H9 (cell line): ENCODE results near the gene DOCK7. TPM values are rescaled to one million over a fixed set of nuclear protein-coding genes. Genes with fewer than 3 reads are reported as not detected.

ENCODE experiments used
- DNase-seq: peaks from one replicate; pipeline ENCODE4 v3.0.0-alpha.2; 2017
- H2AFZ ChIP-seq: one replicate; pipeline ENCODE4 v1.6.1; 2013; ENCODE audit warnings: mild to moderate bottlenecking, low read length, control low read depth, moderate library complexity
- H2AK5ac ChIP-seq: 2 replicates; pipeline ENCODE4 v1.6.1; 2013; ENCODE audit warnings: low read length, control low read depth, mixed read lengths; ENCODE audit not compliant: insufficient read length
- H2BK120ac ChIP-seq: one replicate; pipeline ENCODE4 v1.6.1; 2013; ENCODE audit warnings: low read depth, mild to moderate bottlenecking, low read length, control low read depth, inconsistent platforms; ENCODE audit not compliant: poor library complexity, severe bottlenecking
- H2BK12ac ChIP-seq: 2 replicates; pipeline ENCODE4 v1.6.1; 2013; ENCODE audit warnings: low read length, control low read depth, mixed read lengths, low read depth; ENCODE audit not compliant: insufficient read length
- H2BK15ac ChIP-seq: 2 replicates; pipeline ENCODE4 v1.6.1; 2013; ENCODE audit warnings: low read depth, low read length, control low read depth
- H2BK20ac ChIP-seq: one replicate; pipeline ENCODE4 v1.6.1; 2013; ENCODE audit warnings: low read depth, mild to moderate bottlenecking, low read length, control low read depth, inconsistent platforms; ENCODE audit not compliant: poor library complexity, severe bottlenecking
- H2BK5ac ChIP-seq: 2 replicates; pipeline ENCODE4 v1.6.1; 2013; ENCODE audit warnings: low read length, control low read depth, mixed read lengths; ENCODE audit not compliant: insufficient read length
- H3K14ac ChIP-seq: 2 replicates; pipeline ENCODE4 v1.6.1; 2013; ENCODE audit warnings: low read length, control low read depth; ENCODE audit not compliant: insufficient read depth
- H3K18ac ChIP-seq: 2 replicates; pipeline ENCODE4 v1.6.1; 2013; ENCODE audit warnings: low read depth, mild to moderate bottlenecking, mixed read lengths, low read length, control low read depth; ENCODE audit not compliant: insufficient read length
- H3K23ac ChIP-seq: 2 replicates; pipeline ENCODE4 v1.6.1; 2013; ENCODE audit warnings: low read length, control low read depth, mixed read lengths, low read depth; ENCODE audit not compliant: insufficient read length
- H3K23me2 ChIP-seq: 2 replicates; pipeline ENCODE4 v1.6.1; 2013; ENCODE audit warnings: low read depth, mild to moderate bottlenecking, mixed read lengths, low read length, control low read depth; ENCODE audit not compliant: insufficient read length, poor library complexity, severe bottlenecking
- H3K27ac ChIP-seq: 2 replicates; pipeline ENCODE4 v1.5.1; 2013; ENCODE audit warnings: low read length, control low read depth, mixed read lengths, low read depth; ENCODE audit not compliant: insufficient read length
- H3K27me3 ChIP-seq: 2 replicates; pipeline ENCODE4 v1.6.1; 2013; ENCODE audit warnings: low read length, control low read depth, inconsistent platforms; ENCODE audit not compliant: insufficient read depth
- H3K4ac ChIP-seq: 2 replicates; pipeline ENCODE4 v1.6.1; 2013; ENCODE audit warnings: low read depth, mild to moderate bottlenecking, control low read depth, inconsistent platforms, low read length, moderate library complexity
- H3K4me1 ChIP-seq: 2 replicates; pipeline ENCODE4 v1.6.1; 2013; ENCODE audit warnings: low read length, control low read depth, inconsistent platforms; ENCODE audit not compliant: insufficient read depth
- H3K4me2 ChIP-seq: 2 replicates; pipeline ENCODE4 v1.6.1; 2013; ENCODE audit warnings: low read length, control low read depth, mixed read lengths; ENCODE audit not compliant: insufficient read length, insufficient read depth
- H3K56ac ChIP-seq: 2 replicates; pipeline ENCODE4 v1.6.1; 2013; ENCODE audit warnings: low read depth, mild to moderate bottlenecking, mixed read lengths, low read length, control low read depth; ENCODE audit not compliant: insufficient read length
- H3K79me1 ChIP-seq: 2 replicates; pipeline ENCODE4 v1.6.1; 2013; ENCODE audit warnings: low read depth, mild to moderate bottlenecking, moderate library complexity, low read length, control low read depth, inconsistent platforms; ENCODE audit not compliant: insufficient read depth, poor library complexity, severe bottlenecking
- H3K79me2 ChIP-seq: 2 replicates; pipeline ENCODE4 v1.6.1; 2013; ENCODE audit warnings: low read length, control low read depth, inconsistent platforms; ENCODE audit not compliant: insufficient read depth
- H3K9ac ChIP-seq: 2 replicates; pipeline ENCODE4 v1.6.1; 2013; ENCODE audit warnings: low read length, control low read depth, mixed read lengths; ENCODE audit not compliant: insufficient read length; ENCODE audit errors: extremely low read depth
- H3K9me3 ChIP-seq: one replicate; pipeline ENCODE4 v1.6.1; 2013; ENCODE audit warnings: low read depth, low read length, inconsistent platforms; ENCODE audit not compliant: control insufficient read depth
- H3T11ph ChIP-seq: one replicate; pipeline ENCODE4 v1.6.1; 2013; ENCODE audit warnings: mild to moderate bottlenecking, low read length, control low read depth, inconsistent platforms
- H4K20me1 ChIP-seq: one replicate; pipeline ENCODE4 v1.6.1; 2013; ENCODE audit not compliant: control insufficient read depth, insufficient read length, insufficient read depth
- H4K5ac ChIP-seq: 2 replicates; pipeline ENCODE4 v1.6.1; 2013; ENCODE audit warnings: low read depth, mild to moderate bottlenecking, mixed read lengths, low read length, control low read depth; ENCODE audit not compliant: insufficient read length
- H4K8ac ChIP-seq: replicated peaks from 2 replicates; pipeline ENCODE4 v1.6.1; 2013; ENCODE audit warnings: low read length, control low read depth, mixed read lengths, low read depth; ENCODE audit not compliant: insufficient read length
- H4K91ac ChIP-seq: 2 replicates; pipeline ENCODE4 v1.6.1; 2013; ENCODE audit warnings: low read depth, mild to moderate bottlenecking, moderate library complexity, mixed read lengths, low read length, control low read depth; ENCODE audit not compliant: insufficient read length
- H3K27ac Mint-ChIP-seq, 3 experiments: 2 replicates in 2 of 3; 3 replicates in 1 of 3; pipeline ENCODE4 v1.8.0; 2020 to 2021; ENCODE audit warnings: mixed read lengths in 3 of 3, mild to moderate bottlenecking in 1 of 3, moderate library complexity in 1 of 3
- H3K27me3 Mint-ChIP-seq: 2 replicates; pipeline ENCODE4 v1.8.0; 2021; ENCODE audit warnings: low read depth, mild to moderate bottlenecking, moderate library complexity, mixed read lengths
- H3K36me3 Mint-ChIP-seq, 3 experiments: 2 replicates in 2 of 3; 3 replicates in 1 of 3; pipeline ENCODE4 v1.8.0; 2020 to 2021; ENCODE audit warnings: low read depth in 3 of 3, mixed read lengths in 3 of 3; ENCODE audit not compliant: insufficient read depth in 1 of 3
- H3K4me1 Mint-ChIP-seq, 2 experiments: 2 replicates each; pipeline ENCODE4 v1.8.0; 2020; ENCODE audit warnings: mixed read lengths in 2 of 2
- H3K4me3 Mint-ChIP-seq, 2 experiments: 2 replicates in 1 of 2; 3 replicates in 1 of 2; pipeline ENCODE4 v1.8.0; 2020 to 2021; ENCODE audit warnings: mild to moderate bottlenecking in 2 of 2, mixed read lengths in 2 of 2, moderate library complexity in 1 of 2
- H3K9me3 Mint-ChIP-seq, 2 experiments: 2 replicates in 1 of 2; 3 replicates in 1 of 2; pipeline ENCODE4 v1.8.0; 2020; ENCODE audit warnings: mild to moderate bottlenecking in 2 of 2, mixed read lengths in 2 of 2, moderate library complexity in 1 of 2
- WGBS: extraction: QIAGEN DNeasy Blood & Tissue Kit; methylation state at CpG from one replicate; pipeline ENCODE4 v1.1.7; 2013; ENCODE audit warnings: missing lambda C conversion rate, low lambda C conversion rate, mixed read lengths; ENCODE audit not compliant: insufficient read length; ENCODE audit errors: extremely low coverage; 5-methylcytosine and 5-hydroxymethylcytosine counted together
- long read RNA-seq: library from polyadenylated mRNA; unstranded; transcript quantifications from one replicate; pipeline ENCODE4 v2.0.0, GENCODE V29; 2020
- total RNA-seq: library from RNA; stranded (reverse); gene quantifications from 2 replicates; pipeline ENCODE4 v1.2.1, GENCODE V29; 2021
- TF ChIP-seq, protein P1 (sequence below): fragments of 200-600 bp; sonication (generic); conservative IDR thresholded peaks from 3 replicates; pipeline ENCODE4 v1.8.0; 2021; ENCODE audit warnings: antibody characterized with exemption, mild to moderate bottlenecking

Gene DOCK7, protein sequence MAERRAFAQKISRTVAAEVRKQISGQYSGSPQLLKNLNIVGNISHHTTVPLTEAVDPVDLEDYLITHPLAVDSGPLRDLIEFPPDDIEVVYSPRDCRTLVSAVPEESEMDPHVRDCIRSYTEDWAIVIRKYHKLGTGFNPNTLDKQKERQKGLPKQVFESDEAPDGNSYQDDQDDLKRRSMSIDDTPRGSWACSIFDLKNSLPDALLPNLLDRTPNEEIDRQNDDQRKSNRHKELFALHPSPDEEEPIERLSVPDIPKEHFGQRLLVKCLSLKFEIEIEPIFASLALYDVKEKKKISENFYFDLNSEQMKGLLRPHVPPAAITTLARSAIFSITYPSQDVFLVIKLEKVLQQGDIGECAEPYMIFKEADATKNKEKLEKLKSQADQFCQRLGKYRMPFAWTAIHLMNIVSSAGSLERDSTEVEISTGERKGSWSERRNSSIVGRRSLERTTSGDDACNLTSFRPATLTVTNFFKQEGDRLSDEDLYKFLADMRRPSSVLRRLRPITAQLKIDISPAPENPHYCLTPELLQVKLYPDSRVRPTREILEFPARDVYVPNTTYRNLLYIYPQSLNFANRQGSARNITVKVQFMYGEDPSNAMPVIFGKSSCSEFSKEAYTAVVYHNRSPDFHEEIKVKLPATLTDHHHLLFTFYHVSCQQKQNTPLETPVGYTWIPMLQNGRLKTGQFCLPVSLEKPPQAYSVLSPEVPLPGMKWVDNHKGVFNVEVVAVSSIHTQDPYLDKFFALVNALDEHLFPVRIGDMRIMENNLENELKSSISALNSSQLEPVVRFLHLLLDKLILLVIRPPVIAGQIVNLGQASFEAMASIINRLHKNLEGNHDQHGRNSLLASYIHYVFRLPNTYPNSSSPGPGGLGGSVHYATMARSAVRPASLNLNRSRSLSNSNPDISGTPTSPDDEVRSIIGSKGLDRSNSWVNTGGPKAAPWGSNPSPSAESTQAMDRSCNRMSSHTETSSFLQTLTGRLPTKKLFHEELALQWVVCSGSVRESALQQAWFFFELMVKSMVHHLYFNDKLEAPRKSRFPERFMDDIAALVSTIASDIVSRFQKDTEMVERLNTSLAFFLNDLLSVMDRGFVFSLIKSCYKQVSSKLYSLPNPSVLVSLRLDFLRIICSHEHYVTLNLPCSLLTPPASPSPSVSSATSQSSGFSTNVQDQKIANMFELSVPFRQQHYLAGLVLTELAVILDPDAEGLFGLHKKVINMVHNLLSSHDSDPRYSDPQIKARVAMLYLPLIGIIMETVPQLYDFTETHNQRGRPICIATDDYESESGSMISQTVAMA (N-terminal part only)
- 35.2 and 36.8 TPM in 2 replicates for total RNA-seq
- long read RNA-seq, partial matches to known transcripts = 7 of 10 reads
- long read RNA-seq, other reads (novel, unspliced or antisense) = 3 of 10 reads

DNA sequence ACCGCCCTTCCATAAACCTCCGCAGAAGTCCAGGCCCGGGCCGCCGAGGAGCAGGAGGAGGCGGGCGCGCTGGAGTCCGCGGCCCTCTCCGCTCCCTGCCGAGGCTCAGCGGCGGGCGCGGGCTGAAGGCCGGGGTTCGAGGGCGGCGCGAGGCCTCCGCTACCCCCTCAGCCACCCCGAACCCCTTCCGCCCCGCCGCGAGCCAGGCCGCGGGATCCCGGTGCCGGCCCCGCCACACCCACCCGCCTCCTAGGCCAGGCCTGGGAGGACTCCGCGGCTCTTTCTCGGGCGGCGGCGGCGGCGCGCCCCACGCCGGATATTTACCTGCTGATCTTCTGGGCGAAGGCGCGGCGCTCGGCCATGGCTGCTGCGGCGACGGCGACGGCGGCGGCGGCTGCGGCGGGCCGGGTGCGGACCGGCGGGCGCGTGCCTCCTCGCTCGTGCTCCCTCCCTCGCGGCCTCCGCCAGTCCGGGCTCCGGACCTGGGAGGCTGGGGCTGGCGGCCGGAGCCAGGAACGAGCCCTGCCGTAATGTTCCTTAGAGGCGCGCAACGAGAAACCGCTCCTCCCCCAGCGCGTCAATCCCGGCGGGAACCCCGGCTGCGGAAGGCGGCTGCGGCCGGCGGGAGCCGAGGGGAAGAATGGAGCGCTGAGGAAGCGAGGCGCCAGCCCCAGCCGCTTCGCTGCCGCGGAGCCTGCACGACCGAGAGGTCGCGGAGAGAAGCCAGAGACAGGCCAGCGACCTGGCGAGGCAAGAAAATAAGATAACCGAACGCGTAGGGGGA is at the start of gene DOCK7:
Gene DOCK7, minus strand, starts transcription at position 484 of the 784 bp plus-strand sequence. Its CDS starts 122 bp downstream, at position 362.
- Histone ChIP-seq H2AFZ (peak within 1 kb of the TSS; percentile 81), H2BK120ac (no peak within 1 kb of the TSS), H3K56ac (peak within 1 kb of the TSS; percentile 23), H4K91ac (no peak within 1 kb of the TSS), H2BK5ac (no peak within 1 kb of the TSS), H3K4me2 (peak within 1 kb of the TSS; percentile 96), H2AK5ac (no peak within 1 kb of the TSS), H4K20me1 (no peaks in the 10 kb centered on the region), H4K8ac (no peak within 1 kb of the TSS), H4K5ac (peak within 1 kb of the TSS; percentile 33), H3K23me2 (peaks cover 8% of the 10 kb centered on the region), H3K4me1 (0 out of 2 replicates have a peak, but pooled peaks cover 8% of the 10 kb centered on the region), H3T11ph (no peak within 1 kb of the TSS), H3K27me3 (no peaks in the 10 kb centered on the region), H3K4ac (no peak within 1 kb of the TSS), H2BK12ac (peak within 1 kb of the TSS; percentile 8), H3K9me3 (no peaks in the 10 kb centered on the region), H3K14ac (peak within 1 kb of the TSS; percentile 96), H2BK20ac (no peak within 1 kb of the TSS), H2BK15ac (no peak within 1 kb of the TSS), H3K9ac (peak within 1 kb of the TSS; percentile 87), H3K18ac (peak within 1 kb of the TSS; percentile 95), H3K23ac (no peak within 1 kb of the TSS), H3K27ac (no peak within 1 kb of the TSS), H3K79me1 (peaks cover 11% of the 10 kb centered on the region), H3K79me2 (peaks cover 4% of the 10 kb centered on the region)
- Mint-ChIP-seq H3K27ac (peak within 1 kb of the TSS; percentile 97 to 99 (median 98)), H3K27me3 (no peaks in the 10 kb centered on the region), H3K4me3 (peak within 1 kb of the TSS; percentile 95 to 96), H3K36me3 (peaks cover 6 to 10% (median 7%) of the 10 kb centered on the region in 3 experiments; a peak in 6 of 7 replicates), H3K4me1 (peaks cover 34 to 35% of the 10 kb centered on the region in 2 experiments), H3K9me3 (peaks cover 0 to 3% of the 10 kb centered on the region in 2 experiments; a peak in 2 of 5 replicates)
- peak; percentile 84 for DNase-seq
- TF ChIP-seq, protein P1, sequence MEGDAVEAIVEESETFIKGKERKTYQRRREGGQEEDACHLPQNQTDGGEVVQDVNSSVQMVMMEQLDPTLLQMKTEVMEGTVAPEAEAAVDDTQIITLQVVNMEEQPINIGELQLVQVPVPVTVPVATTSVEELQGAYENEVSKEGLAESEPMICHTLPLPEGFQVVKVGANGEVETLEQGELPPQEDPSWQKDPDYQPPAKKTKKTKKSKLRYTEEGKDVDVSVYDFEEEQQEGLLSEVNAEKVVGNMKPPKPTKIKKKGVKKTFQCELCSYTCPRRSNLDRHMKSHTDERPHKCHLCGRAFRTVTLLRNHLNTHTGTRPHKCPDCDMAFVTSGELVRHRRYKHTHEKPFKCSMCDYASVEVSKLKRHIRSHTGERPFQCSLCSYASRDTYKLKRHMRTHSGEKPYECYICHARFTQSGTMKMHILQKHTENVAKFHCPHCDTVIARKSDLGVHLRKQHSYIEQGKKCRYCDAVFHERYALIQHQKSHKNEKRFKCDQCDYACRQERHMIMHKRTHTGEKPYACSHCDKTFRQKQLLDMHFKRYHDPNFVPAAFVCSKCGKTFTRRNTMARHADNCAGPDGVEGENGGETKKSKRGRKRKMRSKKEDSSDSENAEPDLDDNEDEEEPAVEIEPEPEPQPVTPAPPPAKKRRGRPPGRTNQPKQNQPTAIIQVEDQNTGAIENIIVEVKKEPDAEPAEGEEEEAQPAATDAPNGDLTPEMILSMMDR = no peak
- WGBS = no CpG with 5 or more reads among the region's 107 CpGs
